ENCODE data around the gene GARIN5B.
A peak's percentile ranks its signal among the peaks of the same experiment; 100 is the strongest.

GARIN5B gene

DNA sequence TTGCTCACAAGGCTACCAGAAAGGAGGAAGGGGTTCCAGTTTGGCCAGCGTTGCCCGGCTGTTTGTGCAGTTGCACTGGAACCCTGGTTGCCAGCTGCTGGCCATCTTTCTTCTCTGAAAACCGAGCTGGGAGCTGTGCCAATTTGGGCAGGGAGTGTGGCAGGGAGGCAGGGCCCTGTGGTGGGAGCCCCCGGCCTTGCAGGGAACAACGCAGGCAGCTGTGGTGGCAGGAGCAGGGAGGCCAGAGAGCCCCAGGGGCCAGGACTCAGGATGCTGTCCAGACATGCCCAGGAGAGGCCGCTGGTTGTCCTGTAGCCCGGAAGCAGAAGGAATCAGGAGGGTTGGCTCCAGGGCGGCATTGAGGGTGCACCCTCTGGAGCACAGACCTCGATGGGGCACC, 18.6 kb downstream of the GARIN5B start:
- ChIA-PET CTCF (interaction anchor here (1.0 kb wide), 1 partner anchor 43 kb away, joined by 3 read pairs; no protein-coding TSS in a partner anchor), POLR2A (no interaction called here)
- TF ChIP-seq, protein P1, sequence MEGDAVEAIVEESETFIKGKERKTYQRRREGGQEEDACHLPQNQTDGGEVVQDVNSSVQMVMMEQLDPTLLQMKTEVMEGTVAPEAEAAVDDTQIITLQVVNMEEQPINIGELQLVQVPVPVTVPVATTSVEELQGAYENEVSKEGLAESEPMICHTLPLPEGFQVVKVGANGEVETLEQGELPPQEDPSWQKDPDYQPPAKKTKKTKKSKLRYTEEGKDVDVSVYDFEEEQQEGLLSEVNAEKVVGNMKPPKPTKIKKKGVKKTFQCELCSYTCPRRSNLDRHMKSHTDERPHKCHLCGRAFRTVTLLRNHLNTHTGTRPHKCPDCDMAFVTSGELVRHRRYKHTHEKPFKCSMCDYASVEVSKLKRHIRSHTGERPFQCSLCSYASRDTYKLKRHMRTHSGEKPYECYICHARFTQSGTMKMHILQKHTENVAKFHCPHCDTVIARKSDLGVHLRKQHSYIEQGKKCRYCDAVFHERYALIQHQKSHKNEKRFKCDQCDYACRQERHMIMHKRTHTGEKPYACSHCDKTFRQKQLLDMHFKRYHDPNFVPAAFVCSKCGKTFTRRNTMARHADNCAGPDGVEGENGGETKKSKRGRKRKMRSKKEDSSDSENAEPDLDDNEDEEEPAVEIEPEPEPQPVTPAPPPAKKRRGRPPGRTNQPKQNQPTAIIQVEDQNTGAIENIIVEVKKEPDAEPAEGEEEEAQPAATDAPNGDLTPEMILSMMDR (IDR thresholded peaks at IDR 0.05; ENCODE audit: control extremely low read depth, extremely low read depth, low read depth, missing control alignments) = no peak
- DNase-seq (ENCODE audit: extremely low spot score) = no peak

GRCh38 chr19:55341595-55342531, 21.2 kb downstream of the GARIN5B start:
- ChIA-PET POLR2A (no interaction called here), CTCF (no interaction called here)
- TF ChIP-seq, protein P1 (IDR thresholded peaks at IDR 0.05; ENCODE audit: control extremely low read depth, extremely low read depth, low read depth, missing control alignments) = no peak
- DNase-seq (ENCODE audit: extremely low spot score) = no peak

DNA sequence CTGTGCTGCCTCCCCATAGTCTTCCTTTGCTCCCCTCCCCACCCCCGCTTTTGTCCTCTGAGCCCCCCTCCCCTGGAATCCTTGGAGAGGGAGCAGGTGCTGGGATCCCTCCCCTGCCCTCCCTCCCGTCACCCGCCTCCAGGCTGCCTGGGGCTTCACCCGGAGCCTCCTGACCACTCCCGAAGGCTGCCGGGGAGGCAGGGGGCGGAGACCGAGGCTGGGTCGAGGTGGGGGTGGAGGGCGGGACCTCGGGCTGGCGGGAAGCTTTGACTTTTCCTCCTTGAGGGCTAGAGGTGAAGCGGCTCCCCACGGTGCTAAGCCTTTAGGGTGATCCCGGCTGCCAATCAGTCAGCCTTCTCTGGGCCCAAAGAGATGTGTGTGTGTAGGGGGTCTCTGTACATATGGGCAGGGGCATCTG, 21.9 kb downstream of the GARIN5B start:
- CTCF ChIA-PET = interaction anchor here (1.0 to 1.1 kb wide), 2 partner anchors 40 to 61 kb away, joined by 3 read pairs; no protein-coding TSS in a partner anchor
- TF ChIP-seq, protein P1 (IDR thresholded peaks at IDR 0.05; ENCODE audit: control extremely low read depth, extremely low read depth, low read depth, missing control alignments) = no peak
- POLR2A ChIA-PET = no interaction called here
- DNase-seq (ENCODE audit: extremely low spot score) = peak; percentile 91

DNA sequence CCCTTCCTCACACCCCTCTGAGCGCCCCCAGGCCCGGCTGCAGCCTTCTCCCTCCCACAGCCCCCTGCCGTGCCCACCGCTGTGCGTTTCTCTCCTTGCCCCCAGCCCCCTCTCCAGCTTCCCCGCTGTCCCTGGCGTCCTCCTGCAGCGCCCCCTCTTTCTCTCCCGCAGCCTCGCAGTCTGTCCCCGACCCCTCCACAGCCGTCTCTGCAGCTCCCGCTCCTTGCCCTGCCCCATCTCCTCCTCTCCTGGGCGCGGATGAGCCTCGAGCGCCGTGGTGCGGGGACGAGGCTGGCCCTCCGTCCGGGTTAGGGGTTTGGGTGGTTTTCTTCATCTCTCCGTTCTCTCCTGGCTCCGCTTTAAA, 22.3 kb downstream of the GARIN5B start:
- TF ChIP-seq, protein P1 (IDR thresholded peaks at IDR 0.05; ENCODE audit: control extremely low read depth, extremely low read depth, low read depth, missing control alignments) = peak; percentile 29
- CTCF ChIA-PET = interaction anchor here (1.0 to 1.1 kb wide), 2 partner anchors 39 to 61 kb away, joined by 3 read pairs; no protein-coding TSS in a partner anchor
- DNase-seq (ENCODE audit: extremely low spot score) = no peak
- POLR2A ChIA-PET = no interaction called here

DNA sequence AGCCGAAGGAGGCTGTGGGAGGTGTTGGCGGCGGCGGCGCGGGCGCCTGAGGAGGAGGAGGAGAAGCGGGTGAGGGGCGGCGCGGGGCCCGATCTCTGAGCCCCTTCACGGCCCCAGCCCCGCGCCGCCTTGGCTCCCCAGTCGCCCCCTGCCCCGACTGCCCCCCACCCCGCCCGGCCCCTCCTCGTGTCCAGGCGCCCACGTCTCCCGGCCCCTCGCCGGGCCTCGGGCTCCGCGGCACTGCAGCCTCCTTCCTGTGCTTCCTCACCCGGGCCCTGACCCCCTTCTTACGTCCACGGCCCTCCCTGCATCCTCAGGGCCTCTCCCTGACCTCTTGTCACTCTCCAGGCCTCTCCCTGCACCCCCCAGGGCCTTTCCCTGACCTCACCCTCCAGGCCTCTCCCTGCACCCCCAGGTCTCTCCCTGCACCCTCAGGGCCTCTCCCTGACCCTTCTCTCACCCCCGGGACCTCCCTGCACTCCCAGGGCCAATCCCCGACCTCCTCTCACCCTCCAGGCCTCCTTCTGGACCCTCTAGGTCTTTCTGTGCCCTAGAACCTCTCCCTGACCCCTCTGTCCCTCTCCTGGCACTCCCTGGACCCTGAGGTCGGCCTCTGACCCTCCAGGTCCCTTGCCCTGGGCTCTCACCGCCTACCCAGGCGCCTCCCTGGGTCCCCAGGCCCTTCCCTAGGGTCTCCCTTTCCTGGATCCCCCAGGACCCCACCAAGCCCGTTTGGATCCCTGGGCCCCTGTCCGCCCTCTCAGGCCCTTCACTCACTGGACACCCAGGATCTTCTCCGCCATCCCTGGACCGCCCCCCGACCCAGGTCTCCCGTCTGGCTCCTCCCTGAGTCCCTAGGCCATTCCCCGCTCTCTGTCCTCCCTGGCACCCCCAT, 22.9 kb downstream of the GARIN5B start:
- ChIA-PET CTCF (interaction anchor here (0.6 to 4.3 kb wide), 11 partner anchors 9 to 165 kb away, joined by 3 to 43 read pairs (median 3); partner anchors contain the start of genes TMEM238 and ZNF628), POLR2A (interaction anchor here (0.6 to 1.8 kb wide), 8 partner anchors 10 to 121 kb away, joined by 3 to 12 read pairs (median 3); partner anchors contain the start of genes ISOC2, TMEM150B and UBE2S)
- TF ChIP-seq, protein P1 (IDR thresholded peaks at IDR 0.05; ENCODE audit: control extremely low read depth, extremely low read depth, low read depth, missing control alignments) = no peak
- DNase-seq (ENCODE audit: extremely low spot score) = no peak

Data from GM10248 (cell line).